GM23248 (cell line): ENCODE results near the gene EFEMP2. TPM values are rescaled to one million over a fixed set of nuclear protein-coding genes. Genes with fewer than 3 reads are reported as not detected.

Experiments used
- DNase-seq: peaks from one replicate; pipeline ENCODE4 v3.0.0-alpha.2; 2015
- H2AFZ ChIP-seq: fragments of 200-600 bp; sonication (generic); 2 replicates; pipeline ENCODE4 v1.6.1; 2016; ENCODE audit warnings: antibody characterized with exemption
- H3F3A ChIP-seq: fragments of 200-600 bp; sonication (generic); 2 replicates; pipeline ENCODE4 v1.6.1; 2016; ENCODE audit warnings: mild to moderate bottlenecking, antibody characterized with exemption, mixed run types; ENCODE audit not compliant: insufficient read depth
- H3K27ac ChIP-seq: fragments of 200-600 bp; sonication (generic); 2 replicates; pipeline ENCODE4 v1.5.1; 2016; ENCODE audit warnings: mild to moderate bottlenecking
- H3K27me3 ChIP-seq: fragments of 200-600 bp; sonication (generic); replicated peaks from 2 replicates; pipeline ENCODE4 v1.6.1; 2016; ENCODE audit warnings: mild to moderate bottlenecking; ENCODE audit not compliant: insufficient read depth
- H3K36me3 ChIP-seq: fragments of 200-600 bp; sonication (generic); 2 replicates; pipeline ENCODE4 v1.6.1; 2016; ENCODE audit warnings: low read depth, mild to moderate bottlenecking
- H3K4me1 ChIP-seq: fragments of 200-600 bp; sonication (generic); 2 replicates; pipeline ENCODE4 v1.6.1; 2016; ENCODE audit warnings: mild to moderate bottlenecking; ENCODE audit not compliant: insufficient read depth
- H3K4me2 ChIP-seq: fragments of 200-600 bp; sonication (generic); one replicate; pipeline ENCODE4 v1.6.1; 2016; ENCODE audit warnings: mild to moderate bottlenecking; ENCODE audit not compliant: unreplicated experiment
- H3K4me3 ChIP-seq: fragments of 200-600 bp; sonication (generic); 2 replicates; pipeline ENCODE4 v1.5.1; 2016; ENCODE audit warnings: mild to moderate bottlenecking
- H3K79me2 ChIP-seq: fragments of 200-600 bp; sonication (generic); 2 replicates; pipeline ENCODE4 v1.6.1; 2016; ENCODE audit warnings: mild to moderate bottlenecking; ENCODE audit not compliant: insufficient read depth
- H3K9ac ChIP-seq: fragments of 200-600 bp; sonication (generic); 2 replicates; pipeline ENCODE4 v1.6.1; 2016; ENCODE audit warnings: mild to moderate bottlenecking
- H3K9me2 ChIP-seq: fragments of 200-600 bp; sonication (generic); 2 replicates; pipeline ENCODE4 v1.6.1; 2016; ENCODE audit warnings: mixed run types, mild to moderate bottlenecking, moderate library complexity; ENCODE audit not compliant: insufficient read depth
- H3K9me3 ChIP-seq: fragments of 200-600 bp; sonication (generic); one replicate; pipeline ENCODE4 v1.6.1; 2017; ENCODE audit warnings: low read depth
- H4K20me1 ChIP-seq: fragments of 200-600 bp; sonication (generic); 2 replicates; pipeline ENCODE4 v1.6.0; 2016; ENCODE audit not compliant: insufficient read depth
- EZH2 ChIP-seq: fragments of 200-600 bp; sonication (generic); IDR thresholded peaks from 2 replicates; pipeline ENCODE4 v1.6.1; 2018; ENCODE audit warnings: antibody characterized with exemption, mild to moderate bottlenecking; ENCODE audit not compliant: insufficient read depth, poor library complexity, severe bottlenecking
- EZH2phosphoT487 ChIP-seq: fragments of 200-600 bp; sonication (generic); IDR thresholded peaks from 2 replicates; pipeline ENCODE4 v1.6.1; 2018; ENCODE audit warnings: antibody characterized with exemption, moderate library complexity, mild to moderate bottlenecking, low read depth; ENCODE audit not compliant: insufficient read depth
- WGBS, 2 experiments: methylation state at CpG; one replicate each; pipeline ENCODE4 v1.1.6; 2015 to 2017; ENCODE audit warnings: low lambda C conversion rate in 2 of 2, low coverage in 1 of 2; ENCODE audit errors: missing lambda C conversion rate in 2 of 2; 5-methylcytosine and 5-hydroxymethylcytosine counted together
- in situ Hi-C: fragments of 300-500 bp; cut with MboI; formaldehyde crosslinking; loops from 2 replicates; pipeline ENCODE4 v1.15.0; 2020
- polyA plus RNA-seq: library from polyadenylated mRNA; unstranded; fragments of >200 nt; fragmentation: Nextera tagmentation; extraction: Ambion mirVana; gene quantifications from 2 replicates; pipeline ENCODE4 v1.2.1, GENCODE V29; 2016
- total RNA-seq: library from RNA; depleted of rRNA; stranded (reverse); fragments of >200 nt; shearing (Covaris generic); gene quantifications from 2 replicates; pipeline ENCODE4 v1.2.3, GENCODE V29; 2014

EFEMP2 gene
- total and polyA plus RNA-seq, 2 experiments from 2014 or later: 308 to 520 TPM

GRCh38 chr11:65873318-65874156 lies 937 bp upstream of the EFEMP2 start:
- peak overlapping the region; percentile 93 for H3K9ac ChIP-seq
- H3K4me1 ChIP-seq: peaks cover 16% of the 10 kb centered on the region
- no peaks in the 10 kb centered on the region for H3K9me2 ChIP-seq
- no peaks in the 10 kb centered on the region for H3K27me3 ChIP-seq
- DNase-seq: peak; percentile 98
- peak overlapping the region; percentile 85 for H3K4me3 ChIP-seq
- H3K36me3 ChIP-seq: peaks cover 9% of the 10 kb centered on the region; the same call in 1 of the 2 replicates
- whole genome bisulfite sequencing, 2 experiments: 11% methylated on average over 45 to 47 of the region's 54 CpGs
- no peaks in the 10 kb centered on the region for H4K20me1 ChIP-seq
- peaks cover 20% of the 10 kb centered on the region for H3F3A ChIP-seq
- H2AFZ ChIP-seq: peak overlapping the region; percentile 87
- in situ Hi-C loops: no loop called here
- no peaks in the 10 kb centered on the region for H3K9me3 ChIP-seq
- H3K4me2 ChIP-seq: peak overlapping the region; percentile 89
- H3K27ac ChIP-seq: peak overlapping the region; percentile 74
- H3K79me2 ChIP-seq: peaks cover 41% of the 10 kb centered on the region
- no peak for TF ChIP-seq EZH2
- TF ChIP-seq EZH2phosphoT487: no peak

- peak overlapping the region; percentile 93 for H3K9ac ChIP-seq
- in situ Hi-C loops: no loop called here
- peak overlapping the region; percentile 89 for H3K4me2 ChIP-seq
- TF ChIP-seq EZH2 (no peak), EZH2phosphoT487 (no peak)
- H3K27ac ChIP-seq: peak overlapping the region; percentile 74
- peaks cover 16% of the 10 kb centered on the region for H3K4me1 ChIP-seq
- no peaks in the 10 kb centered on the region for H3K9me2 ChIP-seq
- DNase-seq: peak; percentile 75
- no peaks in the 10 kb centered on the region for H4K20me1 ChIP-seq
- no peaks in the 10 kb centered on the region for H3K27me3 ChIP-seq
- peaks cover 21% of the 10 kb centered on the region; the same call in 1 of the 2 replicates for H3K36me3 ChIP-seq
- H2AFZ ChIP-seq: no peak overlapping the region
- H3K9me3 ChIP-seq: no peaks in the 10 kb centered on the region
- peaks cover 46% of the 10 kb centered on the region for H3K79me2 ChIP-seq
- H3K4me3 ChIP-seq: peak overlapping the region; percentile 85
- 3 to 13% methylated on average over 12 to 16 of the region's 26 CpGs for WGBS, 2 experiments
- H3F3A ChIP-seq: peaks cover 34% of the 10 kb centered on the region
These were observed 620 bp downstream of the EFEMP2 start for GRCh38 chr11:65871811-65872548.

GRCh38 chr11:65870706-65871681 lies 1.6 kb downstream of the EFEMP2 start:
- peak overlapping the region; percentile 74 for H3K27ac ChIP-seq
- no peak overlapping the region for H2AFZ ChIP-seq
- H3K9me2 ChIP-seq: no peaks in the 10 kb centered on the region
- in situ Hi-C loops: no loop called here
- peaks cover 43% of the 10 kb centered on the region for H3F3A ChIP-seq
- H3K27me3 ChIP-seq: no peaks in the 10 kb centered on the region
- DNase-seq: no peak
- H3K79me2 ChIP-seq: peaks cover 46% of the 10 kb centered on the region
- peaks cover 16% of the 10 kb centered on the region for H3K4me1 ChIP-seq
- 76% methylated on average over 23 of the region's 24 CpGs for WGBS, 2 experiments
- no peak for TF ChIP-seq EZH2phosphoT487
- TF ChIP-seq EZH2: no peak
- peaks cover 25% of the 10 kb centered on the region; the same call in 1 of the 2 replicates for H3K36me3 ChIP-seq
- H4K20me1 ChIP-seq: no peaks in the 10 kb centered on the region
- peak overlapping the region; percentile 93 for H3K9ac ChIP-seq
- peak overlapping the region; percentile 85 for H3K4me3 ChIP-seq
- H3K4me2 ChIP-seq: peak overlapping the region; percentile 89
- H3K9me3 ChIP-seq: no peaks in the 10 kb centered on the region

- Histone ChIP-seq H4K20me1 (no peaks in the 10 kb centered on the region), H3K36me3 (peaks cover 25% of the 10 kb centered on the region; the same call in 1 of the 2 replicates), H3F3A (peaks cover 48% of the 10 kb centered on the region), H3K4me3 (peak overlapping the region; percentile 85; the same call in 1 of the 2 replicates), H3K27me3 (no peaks in the 10 kb centered on the region), H3K9me2 (no peaks in the 10 kb centered on the region), H3K27ac (no peak overlapping the region), H3K79me2 (peaks cover 46% of the 10 kb centered on the region), H3K9me3 (no peaks in the 10 kb centered on the region), H3K4me2 (no peak overlapping the region), H3K4me1 (peaks cover 16% of the 10 kb centered on the region), H2AFZ (no peak overlapping the region), H3K9ac (peak overlapping the region; percentile 93)
- in situ Hi-C loops: no loop called here
- no peak for TF ChIP-seq EZH2phosphoT487
- TF ChIP-seq EZH2: no peak
- no peak for DNase-seq
- 87 to 92% methylated on average over 11 of the region's 11 CpGs for WGBS, 2 experiments
These were observed 2.3 kb downstream of the EFEMP2 start for GRCh38 chr11:65870307-65870658.
